HG03135 (cell line): ENCODE results near the gene WASF2.
A peak's percentile ranks its signal among the peaks of the same experiment; 100 is the strongest.

ENCODE experiments used
- ATAC-seq: cut with Tn5 transposase; IDR thresholded peaks from one replicate; pipeline ENCODE4 v1.9.1; 2021; ENCODE audit warnings: mild to moderate bottlenecking, moderate library complexity; ENCODE audit not compliant: unreplicated experiment

WASF2 gene

GRCh38 chr1:27363766-27364695, 125.9 kb downstream of the WASF2 start:
- no peak for ATAC-seq

DNA sequence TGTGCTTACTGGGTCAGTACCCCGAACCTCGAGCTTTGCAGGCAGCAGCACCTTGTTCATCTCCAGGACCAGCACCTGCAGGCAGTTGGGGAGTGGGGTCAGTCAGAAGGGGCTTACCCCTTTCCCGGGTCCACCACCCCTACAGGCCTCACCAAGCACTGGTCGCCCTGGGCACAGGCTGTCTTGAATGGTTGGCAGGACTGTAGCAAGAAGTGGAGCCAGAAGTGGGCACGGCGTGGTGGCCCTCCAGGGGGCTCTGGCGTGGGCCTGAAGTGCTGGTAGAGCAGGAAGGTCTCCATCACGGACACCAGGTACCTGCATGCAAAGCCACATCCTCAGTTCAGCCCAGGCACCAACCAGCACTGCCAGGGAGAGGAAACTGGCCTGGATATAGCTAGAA, 128.4 kb downstream of the WASF2 start:
- no peak for ATAC-seq

GRCh38 chr1:27361044-27361402, 128.9 kb downstream of the WASF2 start:
- ATAC-seq = no peak

DNA sequence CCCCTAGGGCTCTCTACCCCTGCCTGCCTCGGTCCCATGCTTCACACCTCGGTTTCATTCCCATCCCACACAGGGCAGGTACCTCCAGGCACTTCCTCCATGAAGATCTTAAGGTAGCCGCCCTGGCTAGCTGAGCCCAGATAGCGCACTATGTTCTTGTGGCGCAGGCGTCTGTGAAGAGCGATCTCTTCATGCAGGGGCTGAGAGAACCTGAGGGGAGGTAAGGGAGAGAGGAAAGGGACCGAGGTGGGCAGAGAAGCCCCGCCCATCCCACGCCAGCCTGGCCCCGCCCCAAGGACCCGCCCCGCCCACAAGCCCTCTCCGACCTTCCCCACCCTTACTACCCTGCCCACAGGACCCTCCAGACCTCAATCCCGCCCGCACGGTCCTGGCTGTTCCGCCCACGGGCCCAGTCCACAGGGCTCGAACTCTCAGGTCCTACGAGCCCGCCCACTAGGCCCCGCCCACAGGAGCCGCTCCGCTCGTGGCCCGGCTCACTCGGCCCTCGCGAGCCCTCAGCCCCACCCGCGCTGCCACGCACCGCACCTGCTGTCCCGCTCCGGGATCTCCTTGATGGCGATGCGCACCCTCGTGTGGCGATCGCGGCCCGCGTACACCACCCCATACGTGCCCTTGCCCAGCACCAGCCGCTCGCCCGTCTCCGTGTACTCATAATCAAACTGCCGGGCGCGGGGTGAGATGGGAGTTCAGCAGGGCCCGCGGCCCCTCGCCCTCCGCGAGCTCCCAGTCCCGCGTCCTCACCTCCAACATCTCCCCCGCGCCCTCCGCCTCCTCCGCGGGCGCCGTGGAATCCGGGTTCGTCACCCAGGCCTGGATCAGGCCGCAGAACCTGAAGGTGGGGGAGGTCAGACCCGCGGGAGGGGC, 129.6 kb downstream of the WASF2 start:
- ATAC-seq = no peak

DNA sequence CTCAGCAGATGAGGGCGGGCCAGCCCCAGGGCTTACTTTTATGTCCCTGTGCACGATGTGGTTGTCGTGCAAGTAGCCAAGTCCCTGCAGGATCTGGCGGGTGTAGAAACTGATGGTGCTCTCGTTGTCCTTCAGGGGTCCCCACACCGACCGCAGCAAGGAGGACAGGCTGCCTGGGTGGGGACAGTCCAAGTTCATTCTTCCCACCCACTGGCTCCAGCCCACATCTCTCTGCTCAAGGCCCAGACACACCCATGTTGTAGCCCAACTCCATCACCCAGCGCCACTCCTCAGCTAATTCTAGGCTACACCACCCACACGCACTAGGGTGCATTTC, 130.2 kb downstream of the WASF2 start:
- ATAC-seq = no peak

DNA sequence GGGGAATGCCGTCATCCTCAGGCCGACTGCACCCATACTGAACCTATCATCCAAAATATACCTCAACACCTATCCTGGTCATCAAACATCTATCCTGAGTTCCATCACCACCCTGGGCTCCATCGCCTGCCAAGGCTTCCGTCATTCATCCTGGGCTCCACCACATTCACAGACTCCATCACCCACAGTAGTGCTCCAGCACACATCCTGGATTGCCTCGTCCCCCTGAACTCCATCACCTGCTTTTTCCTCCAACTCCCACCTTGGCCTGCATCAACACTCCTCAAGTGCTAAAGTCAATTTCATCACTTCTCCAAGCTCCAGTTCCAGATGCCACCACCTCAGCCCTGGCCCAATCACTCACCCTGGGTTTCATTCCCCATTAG, 131.0 kb downstream of the WASF2 start:
- ATAC-seq = no peak

DNA sequence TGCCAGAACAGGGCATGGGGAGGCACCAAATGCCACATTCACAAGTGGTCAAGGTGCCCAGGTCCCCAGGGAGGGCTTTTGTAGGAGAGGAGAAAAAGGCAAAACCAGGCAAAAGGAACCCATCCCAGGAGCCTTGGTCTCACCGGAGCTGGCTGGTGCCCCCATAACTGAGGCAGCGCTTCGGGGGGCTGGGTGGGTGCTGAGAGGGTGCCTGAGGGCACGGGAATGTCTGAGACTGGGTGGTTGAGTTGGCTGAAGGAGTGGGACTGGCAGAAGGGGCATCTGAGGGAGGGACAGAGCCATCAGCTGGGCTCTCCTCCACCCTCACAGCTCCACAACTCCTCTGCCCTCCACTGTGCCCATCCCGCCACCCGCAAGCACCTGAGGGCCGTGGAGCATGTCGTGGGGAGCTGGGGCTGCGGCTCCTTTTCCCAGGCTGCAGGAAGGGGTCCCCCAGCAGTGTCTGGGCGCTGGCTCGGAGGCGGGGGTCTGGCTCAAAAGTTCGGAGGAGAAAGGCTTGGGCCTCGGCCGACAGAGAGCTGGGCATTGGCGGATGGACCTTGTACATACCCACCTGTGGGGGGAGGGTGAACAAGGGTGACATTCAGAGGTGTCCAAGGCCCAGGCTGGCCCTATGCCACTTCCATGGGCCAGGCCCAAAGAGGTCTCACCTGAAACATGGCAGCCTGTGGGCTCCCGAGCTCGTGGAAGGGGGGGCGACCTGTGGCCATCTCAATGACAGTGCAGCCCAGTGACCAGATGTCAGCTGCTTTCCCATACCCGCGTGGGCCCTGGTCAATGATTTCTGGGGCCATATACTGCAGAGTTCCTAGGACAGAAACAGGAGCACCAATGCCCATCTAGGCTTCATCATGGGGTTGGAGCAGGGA, 131.7 kb downstream of the WASF2 start:
- ATAC-seq = no peak

GRCh38 chr1:27357281-27358037, 132.5 kb downstream of the WASF2 start:
- ATAC-seq = peak; percentile 53

GRCh38 chr1:27356619-27357280, 133.2 kb downstream of the WASF2 start:
- no peak for ATAC-seq

- no peak for ATAC-seq
Observed at GRCh38 chr1:27356277-27356618, 133.7 kb downstream of the WASF2 start.

DNA sequence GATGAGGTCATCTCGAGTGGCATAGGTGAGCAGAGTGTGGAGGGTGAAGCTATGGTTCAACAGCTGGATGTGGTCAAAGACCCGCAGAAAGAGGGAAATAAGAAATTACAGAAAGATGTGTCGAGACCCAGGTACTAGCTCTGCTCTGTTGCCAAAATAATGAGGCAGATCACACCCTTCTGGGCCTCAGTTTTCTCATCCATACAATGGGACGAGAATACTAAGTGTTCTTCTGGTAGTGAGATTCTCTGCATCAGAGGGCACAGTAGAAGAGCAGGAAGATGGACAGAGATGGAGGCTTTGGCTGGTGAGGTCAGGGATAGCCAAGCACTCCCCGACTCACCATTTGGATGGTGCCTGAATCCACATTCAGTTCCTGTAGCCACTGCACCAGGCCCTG, 134.3 kb downstream of the WASF2 start:
- no peak for ATAC-seq
